ENCODE data around the gene BGLAP.

BGLAP gene

DNA sequence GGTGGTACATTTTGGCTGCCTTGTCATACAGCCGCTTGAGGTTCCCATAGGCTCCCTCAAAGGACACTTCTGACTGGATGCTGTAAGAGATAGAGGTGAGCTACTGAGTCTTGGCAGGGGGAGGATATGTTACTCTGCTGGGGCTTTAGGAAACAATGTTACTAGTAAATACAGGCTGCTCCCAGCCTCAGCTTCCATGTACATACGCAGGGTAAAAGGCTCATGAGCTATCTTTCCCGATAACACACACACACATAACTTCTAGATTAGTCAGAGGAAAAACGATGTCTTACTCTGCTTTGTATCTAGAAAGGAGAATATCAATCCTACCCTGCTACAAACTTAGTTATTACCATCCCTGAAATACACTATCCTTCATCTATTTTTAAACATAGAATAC, 26.4 kb downstream of the BGLAP start:
- no peaks in the 10 kb centered on the region for H3K9me3 ChIP-seq (ENCODE audit: control insufficient read depth in 5 of 5, low read length in 5 of 5)
- H3K4me3 ChIP-seq (ENCODE audit: low read depth in 1 of 5, low read length in 5 of 5) = no peak overlapping the region
- no peaks in the 10 kb centered on the region for H3K27me3 ChIP-seq (ENCODE audit: control insufficient read depth in 5 of 5, insufficient read depth in 4 of 5, low read length in 5 of 5)
- no peak overlapping the region for H3K27ac ChIP-seq (ENCODE audit: low read depth, low read length)
- no peaks in the 10 kb centered on the region for H3K4me1 ChIP-seq (ENCODE audit: control insufficient read depth in 5 of 5, insufficient read depth in 5 of 5, low read length in 5 of 5)
- peaks cover 29 to 92% (median 83%) of the 10 kb centered on the region in 5 donors for H3K36me3 ChIP-seq (ENCODE audit: control insufficient read depth in 5 of 5, insufficient read depth in 5 of 5, low read length in 5 of 5)
- H3K9ac ChIP-seq (ENCODE audit: low read length in 5 of 5) = no peak overlapping the region

DNA sequence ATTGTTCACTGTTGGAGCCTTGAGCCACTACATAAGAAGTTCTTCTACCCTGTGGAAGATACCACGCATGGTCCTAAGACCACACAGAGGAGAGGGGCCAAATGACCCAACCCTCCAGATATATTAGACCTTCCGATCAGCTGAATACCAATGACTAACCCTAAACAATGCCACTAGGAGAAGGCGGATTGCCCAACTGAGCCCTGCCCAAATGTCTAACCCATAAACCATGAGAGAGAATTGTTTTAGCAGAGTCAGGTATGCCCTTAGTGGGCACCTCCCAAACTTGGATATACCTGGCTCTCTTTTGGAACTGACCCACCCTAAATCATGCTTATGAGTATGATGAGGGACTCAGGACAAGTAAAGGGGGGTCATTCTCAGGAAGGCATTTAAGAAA, 28.3 kb downstream of the BGLAP start:
- Histone ChIP-seq H3K36me3 (ENCODE audit: control insufficient read depth in 5 of 5, insufficient read depth in 5 of 5, low read length in 5 of 5) (peaks cover 27 to 94% (median 88%) of the 10 kb centered on the region in 5 donors), H3K9me3 (ENCODE audit: control insufficient read depth in 5 of 5, low read length in 5 of 5) (no peaks in the 10 kb centered on the region), H3K27me3 (ENCODE audit: control insufficient read depth in 5 of 5, insufficient read depth in 4 of 5, low read length in 5 of 5) (no peaks in the 10 kb centered on the region), H3K27ac (ENCODE audit: low read depth, low read length) (no peak overlapping the region), H3K4me3 (ENCODE audit: low read depth in 1 of 5, low read length in 5 of 5) (no peak overlapping the region), H3K9ac (ENCODE audit: low read length in 5 of 5) (no peak overlapping the region), H3K4me1 (ENCODE audit: control insufficient read depth in 5 of 5, insufficient read depth in 5 of 5, low read length in 5 of 5) (no peaks in the 10 kb centered on the region)

DNA sequence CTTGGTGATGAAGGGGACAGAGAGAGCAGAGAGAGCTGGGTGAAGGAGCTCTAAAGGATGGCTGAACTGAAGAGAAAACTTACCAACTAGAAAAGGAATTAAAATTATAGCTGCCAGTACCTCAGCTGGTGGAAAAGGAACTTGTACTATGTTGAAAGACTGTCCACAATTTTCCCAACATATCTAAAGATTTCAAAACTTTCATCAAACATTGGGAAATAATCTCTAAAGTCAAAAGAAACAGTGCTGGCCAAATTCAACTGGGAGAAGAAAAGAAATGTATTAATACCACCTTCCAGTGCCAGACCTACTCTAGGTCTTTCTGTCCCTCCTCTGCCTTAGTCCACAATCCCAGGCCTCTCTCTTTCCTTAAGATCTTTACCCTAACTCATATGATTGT, 34.5 kb downstream of the BGLAP start:
- peak overlapping the region; percentile 39 for H3K27ac ChIP-seq (ENCODE audit: low read depth, low read length)
- H3K9me3 ChIP-seq (ENCODE audit: control insufficient read depth in 5 of 5, low read length in 5 of 5) = no peaks in the 10 kb centered on the region
- peaks cover 4 to 27% (median 23%) of the 10 kb centered on the region in 5 donors for H3K4me1 ChIP-seq (ENCODE audit: control insufficient read depth in 5 of 5, insufficient read depth in 5 of 5, low read length in 5 of 5)
- H3K27me3 ChIP-seq (ENCODE audit: control insufficient read depth in 5 of 5, insufficient read depth in 4 of 5, low read length in 5 of 5) = no peaks in the 10 kb centered on the region
- no peak overlapping the region for H3K4me3 ChIP-seq (ENCODE audit: low read depth in 1 of 5, low read length in 5 of 5)
- H3K9ac ChIP-seq (ENCODE audit: low read length in 5 of 5) = peak overlapping the region in 1 of 5 donors; percentile 23
- peaks cover 10 to 80% (median 68%) of the 10 kb centered on the region in 5 donors for H3K36me3 ChIP-seq (ENCODE audit: control insufficient read depth in 5 of 5, insufficient read depth in 5 of 5, low read length in 5 of 5)

DNA sequence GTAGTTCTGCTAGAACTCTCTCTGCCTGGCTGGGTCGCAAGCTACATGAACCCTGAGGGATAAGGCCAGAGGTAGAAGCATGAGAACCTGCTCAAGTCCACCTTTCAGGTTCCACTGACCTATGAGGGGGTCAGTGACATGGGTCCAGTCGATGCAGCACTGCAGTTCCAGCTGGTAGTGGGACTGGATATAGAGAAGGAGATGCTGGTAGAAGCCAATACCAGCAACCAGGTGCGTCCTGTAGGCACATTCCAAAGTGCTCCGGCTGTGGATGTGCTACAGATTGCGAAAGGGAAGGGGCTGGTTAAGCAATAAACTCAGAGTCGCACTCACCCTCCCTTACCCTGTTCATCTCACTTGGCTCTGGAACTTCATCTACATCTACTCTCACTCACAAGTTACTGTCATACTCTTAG, 35.0 kb downstream of the BGLAP start:
- H3K27me3 ChIP-seq (ENCODE audit: control insufficient read depth in 5 of 5, insufficient read depth in 4 of 5, low read length in 5 of 5) = no peaks in the 10 kb centered on the region
- H3K9ac ChIP-seq (ENCODE audit: low read length in 5 of 5) = no peak overlapping the region
- peak overlapping the region; percentile 39 for H3K27ac ChIP-seq (ENCODE audit: low read depth, low read length)
- no peaks in the 10 kb centered on the region for H3K9me3 ChIP-seq (ENCODE audit: control insufficient read depth in 5 of 5, low read length in 5 of 5)
- peaks cover 10 to 75% (median 63%) of the 10 kb centered on the region in 5 donors for H3K36me3 ChIP-seq (ENCODE audit: control insufficient read depth in 5 of 5, insufficient read depth in 5 of 5, low read length in 5 of 5)
- H3K4me1 ChIP-seq (ENCODE audit: control insufficient read depth in 5 of 5, insufficient read depth in 5 of 5, low read length in 5 of 5) = peaks cover 4 to 32% (median 28%) of the 10 kb centered on the region in 5 donors
- no peak overlapping the region for H3K4me3 ChIP-seq (ENCODE audit: low read depth in 1 of 5, low read length in 5 of 5)

DNA sequence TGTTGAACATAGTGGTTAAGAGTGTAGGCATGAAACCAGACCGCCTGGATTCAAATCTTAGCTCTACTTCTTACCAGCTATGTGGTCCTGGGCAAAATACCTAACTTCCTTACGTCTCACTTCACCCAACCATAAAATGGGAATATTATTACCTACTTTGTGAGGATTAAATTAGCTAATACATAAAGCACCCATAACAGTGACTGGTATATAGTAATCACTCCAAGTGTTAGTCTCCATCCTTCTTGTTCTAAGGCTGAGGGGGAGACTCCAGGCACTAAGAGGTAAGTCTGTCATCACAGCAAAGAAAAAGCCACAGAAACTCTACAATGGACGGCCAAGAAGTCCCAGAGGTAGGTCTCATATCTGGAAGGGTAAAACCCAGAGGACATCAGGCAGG, 37.9 kb downstream of the BGLAP start:
- Histone ChIP-seq H3K9me3 (ENCODE audit: control insufficient read depth in 5 of 5, low read length in 5 of 5) (no peaks in the 10 kb centered on the region), H3K27me3 (ENCODE audit: control insufficient read depth in 5 of 5, insufficient read depth in 4 of 5, low read length in 5 of 5) (no peaks in the 10 kb centered on the region), H3K4me3 (ENCODE audit: low read depth in 1 of 5, low read length in 5 of 5) (no peak overlapping the region), H3K27ac (ENCODE audit: low read depth, low read length) (no peak overlapping the region), H3K4me1 (ENCODE audit: control insufficient read depth in 5 of 5, insufficient read depth in 5 of 5, low read length in 5 of 5) (peaks cover 6 to 50% (median 46%) of the 10 kb centered on the region in 5 donors), H3K36me3 (ENCODE audit: control insufficient read depth in 5 of 5, insufficient read depth in 5 of 5, low read length in 5 of 5) (peaks cover 4 to 47% (median 35%) of the 10 kb centered on the region in 5 donors), H3K9ac (ENCODE audit: low read length in 5 of 5) (peak overlapping the region in 1 of 5 donors; percentile 21)

DNA sequence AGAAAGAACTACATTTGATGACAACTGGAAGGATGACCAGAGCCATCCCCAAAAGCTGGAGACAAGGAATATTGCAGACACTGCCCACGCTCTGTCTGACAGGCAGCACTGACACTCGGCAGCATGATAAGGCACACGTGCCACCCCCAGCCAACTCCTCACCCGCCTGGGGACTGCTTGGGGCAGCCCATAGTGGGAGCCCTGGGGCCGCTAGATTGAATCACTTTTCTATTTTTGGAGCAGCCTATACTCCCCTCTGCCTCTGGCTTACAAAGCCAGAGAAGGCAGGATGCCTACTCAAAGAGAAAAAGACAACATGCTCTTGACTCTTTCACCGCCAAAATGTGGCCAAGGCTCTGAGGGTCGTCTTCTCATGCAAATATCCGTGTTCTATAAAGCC, 39.3 kb downstream of the BGLAP start:
- Histone ChIP-seq H3K9me3 (ENCODE audit: control insufficient read depth in 5 of 5, low read length in 5 of 5) (no peaks in the 10 kb centered on the region), H3K9ac (ENCODE audit: low read length in 5 of 5) (peak overlapping the region; percentile 20 to 91 (median 88)), H3K36me3 (ENCODE audit: control insufficient read depth in 5 of 5, insufficient read depth in 5 of 5, low read length in 5 of 5) (peaks cover 4 to 39% (median 26%) of the 10 kb centered on the region in 5 donors), H3K27ac (ENCODE audit: low read depth, low read length) (peak overlapping the region; percentile 90), H3K27me3 (ENCODE audit: control insufficient read depth in 5 of 5, insufficient read depth in 4 of 5, low read length in 5 of 5) (no peaks in the 10 kb centered on the region), H3K4me3 (ENCODE audit: low read depth in 1 of 5, low read length in 5 of 5) (peak overlapping the region; percentile 82 to 96 (median 91)), H3K4me1 (ENCODE audit: control insufficient read depth in 5 of 5, insufficient read depth in 5 of 5, low read length in 5 of 5) (peaks cover 6 to 49% (median 45%) of the 10 kb centered on the region in 5 donors)

DNA sequence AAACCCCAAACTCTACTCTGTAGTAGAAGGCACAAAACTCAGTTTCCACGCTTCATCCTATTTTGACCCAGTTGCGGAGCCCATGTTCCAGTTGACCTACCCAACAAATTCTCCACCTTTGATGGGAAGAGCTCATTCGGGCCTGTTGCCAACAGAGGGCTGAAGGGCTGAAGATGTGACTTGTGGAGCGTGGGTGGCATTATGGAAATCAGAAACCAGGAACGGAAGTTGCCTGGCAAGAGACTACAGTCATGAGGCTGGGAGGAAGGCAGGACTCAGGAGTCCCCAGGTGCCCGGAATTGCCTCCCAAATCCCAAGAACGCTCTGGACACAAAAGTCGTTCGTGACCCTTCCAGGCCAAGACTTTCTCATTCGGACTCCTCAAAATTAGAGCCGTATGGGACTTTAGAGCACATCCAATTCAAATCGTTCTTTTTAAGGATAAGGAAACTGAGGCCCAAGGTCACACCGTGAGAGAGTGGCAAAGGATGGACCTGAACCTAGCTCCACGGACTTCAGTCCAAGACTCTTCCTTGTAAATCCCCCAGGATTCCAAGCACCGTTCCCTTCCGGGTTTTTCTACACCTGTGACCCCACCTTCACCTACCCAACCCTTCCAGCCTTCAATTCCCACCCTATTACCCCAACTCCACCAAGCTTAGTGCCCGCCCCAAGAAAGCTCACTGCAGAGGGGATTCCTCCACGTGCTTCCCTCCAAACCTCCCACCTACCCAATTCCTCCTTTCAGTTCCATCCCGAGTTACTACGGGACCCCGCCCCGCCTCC, 39.9 kb downstream of the BGLAP start:
- Histone ChIP-seq H3K27ac (ENCODE audit: low read depth, low read length) (peak overlapping the region; percentile 90), H3K9me3 (ENCODE audit: control insufficient read depth in 5 of 5, low read length in 5 of 5) (no peaks in the 10 kb centered on the region), H3K27me3 (ENCODE audit: control insufficient read depth in 5 of 5, insufficient read depth in 4 of 5, low read length in 5 of 5) (no peaks in the 10 kb centered on the region), H3K9ac (ENCODE audit: low read length in 5 of 5) (peak overlapping the region; percentile 69 to 91 (median 88)), H3K4me3 (ENCODE audit: low read depth in 1 of 5, low read length in 5 of 5) (peak overlapping the region; percentile 82 to 96 (median 91)), H3K4me1 (ENCODE audit: control insufficient read depth in 5 of 5, insufficient read depth in 5 of 5, low read length in 5 of 5) (peaks cover 6 to 45% (median 39%) of the 10 kb centered on the region in 5 donors), H3K36me3 (ENCODE audit: control insufficient read depth in 5 of 5, insufficient read depth in 5 of 5, low read length in 5 of 5) (peaks cover 4 to 36% (median 24%) of the 10 kb centered on the region in 5 donors)

DNA sequence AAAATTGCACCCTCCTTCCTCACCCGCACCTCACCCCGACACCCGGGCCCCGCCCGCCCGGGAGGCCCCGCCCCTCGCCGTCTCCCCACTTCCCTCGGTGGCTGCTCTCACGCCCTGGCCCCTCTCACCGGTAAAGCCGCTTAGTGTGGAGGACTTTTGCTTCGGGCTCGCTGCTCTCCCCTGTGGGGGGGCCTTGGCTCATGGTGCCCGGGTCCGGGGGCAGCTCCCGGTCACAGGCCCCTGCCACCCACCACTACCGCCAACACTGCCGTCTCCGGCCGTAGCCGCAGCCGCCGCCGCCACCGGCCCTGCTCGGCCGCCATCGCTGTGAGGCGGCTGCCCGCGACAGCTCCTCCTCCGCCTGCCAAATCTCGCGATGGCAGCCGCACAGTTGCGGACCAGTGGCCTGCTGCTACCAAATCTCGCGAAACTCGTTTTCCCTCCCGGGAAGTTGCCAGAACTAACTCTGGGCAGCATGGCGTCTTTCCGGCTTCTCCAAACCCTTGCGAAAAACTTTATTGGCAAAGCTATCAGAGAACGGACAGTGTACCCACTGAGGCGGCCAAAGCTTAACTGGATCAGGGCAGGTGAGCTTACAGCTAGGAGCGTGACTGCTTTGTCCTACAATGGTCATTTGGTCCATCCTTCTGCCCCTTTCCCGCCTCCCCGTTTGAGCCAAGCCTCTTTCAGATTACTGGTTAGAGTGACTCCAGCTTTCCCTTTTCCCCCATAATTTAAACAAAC, 40.7 kb downstream of the BGLAP start, which contains the start of gene SMG5:
SMG5 (minus strand) TSS at position 347 of the 744 bp plus-strand sequence; CDS start at position 202, 145 bp downstream.
- H3K4me3 ChIP-seq (ENCODE audit: low read depth in 1 of 5, low read length in 5 of 5) = peak within 1 kb of the TSS; percentile 82 to 98 (median 91)
- peaks cover 4 to 29% (median 17%) of the 10 kb centered on the region in 5 donors for H3K36me3 ChIP-seq (ENCODE audit: control insufficient read depth in 5 of 5, insufficient read depth in 5 of 5, low read length in 5 of 5)
- H3K27me3 ChIP-seq (ENCODE audit: control insufficient read depth in 5 of 5, insufficient read depth in 4 of 5, low read length in 5 of 5) = no peaks in the 10 kb centered on the region
- peak within 1 kb of the TSS; percentile 90 for H3K27ac ChIP-seq (ENCODE audit: low read depth, low read length)
- peaks cover 4 to 41% (median 34%) of the 10 kb centered on the region in 5 donors for H3K4me1 ChIP-seq (ENCODE audit: control insufficient read depth in 5 of 5, insufficient read depth in 5 of 5, low read length in 5 of 5)
- H3K9me3 ChIP-seq (ENCODE audit: control insufficient read depth in 5 of 5, low read length in 5 of 5) = no peaks in the 10 kb centered on the region
- peak within 1 kb of the TSS; percentile 79 to 91 (median 88) for H3K9ac ChIP-seq (ENCODE audit: low read length in 5 of 5)

DNA sequence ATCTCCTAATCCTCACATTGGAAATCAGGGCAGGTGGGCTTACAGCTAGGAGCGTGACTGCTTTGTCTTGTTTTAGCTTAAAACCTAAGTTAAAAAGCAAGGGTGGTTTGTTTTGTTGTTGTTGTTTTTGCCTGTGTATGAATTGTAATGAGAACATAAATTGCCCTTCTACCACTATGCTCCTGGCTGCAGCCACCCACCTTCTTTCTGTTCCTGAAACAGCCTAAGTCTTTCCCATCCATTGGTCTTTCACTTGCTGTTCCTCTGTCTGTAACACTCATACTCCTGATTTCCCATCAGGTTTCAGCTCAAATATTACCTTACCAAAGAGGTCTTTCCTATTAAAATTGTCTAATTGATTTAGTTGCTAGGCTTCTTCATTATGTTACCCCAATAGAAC, 41.5 kb downstream of the BGLAP start:
- peaks cover 4 to 20% (median 8%) of the 10 kb centered on the region in 5 donors for H3K36me3 ChIP-seq (ENCODE audit: control insufficient read depth in 5 of 5, insufficient read depth in 5 of 5, low read length in 5 of 5)
- H3K4me1 ChIP-seq (ENCODE audit: control insufficient read depth in 5 of 5, insufficient read depth in 5 of 5, low read length in 5 of 5) = peaks cover 4 to 41% (median 34%) of the 10 kb centered on the region in 5 donors
- peak overlapping the region; percentile 79 to 91 (median 88) for H3K9ac ChIP-seq (ENCODE audit: low read length in 5 of 5)
- peak overlapping the region; percentile 82 to 98 (median 91) for H3K4me3 ChIP-seq (ENCODE audit: low read depth in 1 of 5, low read length in 5 of 5)
- no peaks in the 10 kb centered on the region for H3K9me3 ChIP-seq (ENCODE audit: control insufficient read depth in 5 of 5, low read length in 5 of 5)
- peak overlapping the region; percentile 90 for H3K27ac ChIP-seq (ENCODE audit: low read depth, low read length)
- H3K27me3 ChIP-seq (ENCODE audit: control insufficient read depth in 5 of 5, insufficient read depth in 4 of 5, low read length in 5 of 5) = no peaks in the 10 kb centered on the region
